Stimulated activated CD4-positive, alpha-beta T cell treated with anti-CD3 and anti-CD28 coated beads, Interleukin-12 subunit alpha, Interleukin-12 subunit beta, amount 100 ng/mL, for 4 hours (primary cell): ENCODE data around the gene PPP3R1.

ENCODE experiments used
- DNase-seq: peaks from one replicate; pipeline ENCODE4 v3.0.0-alpha.2; 2020

The PPP3R1 gene

GRCh38 chr2:68252400-68253218 is at the start of gene PPP3R1:
TSS of gene PPP3R1 (minus strand) at chr2:68252532. CDS start at chr2:68252127, 405 bp downstream.
- peak; percentile 92 for DNase-seq

- no peak for DNase-seq
Measured at GRCh38 chr2:68295516-68295915, 43.2 kb upstream of the PPP3R1 start.

- no peak for DNase-seq
Measured at GRCh38 chr2:68294913-68295312, 42.6 kb upstream of the PPP3R1 start.

- DNase-seq, result no peak
Measured at GRCh38 chr2:68294187-68294586, 41.9 kb upstream of the PPP3R1 start.

- no peak for DNase-seq
Measured at GRCh38 chr2:68293755-68294154, 41.4 kb upstream of the PPP3R1 start.

- no peak for DNase-seq
Measured at GRCh38 chr2:68293024-68293423, 40.7 kb upstream of the PPP3R1 start.

GRCh38 chr2:68292108-68292710 is 39.9 kb upstream of the PPP3R1 start:
- DNase-seq, result no peak

- no peak for DNase-seq
Measured at GRCh38 chr2:68291314-68291713, 39.0 kb upstream of the PPP3R1 start.

- no peak for DNase-seq
Measured at GRCh38 chr2:68290901-68291300, 38.6 kb upstream of the PPP3R1 start.

GRCh38 chr2:68287580-68288441 is 35.5 kb upstream of the PPP3R1 start:
- no peak for DNase-seq

- DNase-seq, result no peak
Measured at GRCh38 chr2:68284896-68285295, 32.6 kb upstream of the PPP3R1 start.

- DNase-seq, result no peak
Measured at GRCh38 chr2:68283419-68283812, 31.1 kb upstream of the PPP3R1 start.

GRCh38 chr2:68282811-68283418 is 30.6 kb upstream of the PPP3R1 start:
- DNase-seq, result no peak

- DNase-seq, result no peak
Measured at GRCh38 chr2:68280796-68281195, 28.5 kb upstream of the PPP3R1 start.

- DNase-seq, result no peak
Measured at GRCh38 chr2:68280348-68280747, 28.0 kb upstream of the PPP3R1 start.

- DNase-seq, result no peak
Measured at GRCh38 chr2:68279691-68280090, 27.4 kb upstream of the PPP3R1 start.

GRCh38 chr2:68278169-68278568 is 25.8 kb upstream of the PPP3R1 start:
- DNase-seq, result no peak

- DNase-seq, result no peak
Measured at GRCh38 chr2:68274022-68274421, 21.7 kb upstream of the PPP3R1 start.

GRCh38 chr2:68272246-68272994 is 20.1 kb upstream of the PPP3R1 start:
- DNase-seq, result no peak

- DNase-seq, result no peak
Measured at GRCh38 chr2:68266655-68267054, 14.3 kb upstream of the PPP3R1 start.

GRCh38 chr2:68263632-68264031 is 11.3 kb upstream of the PPP3R1 start:
- DNase-seq, result no peak

- DNase-seq, result no peak
Measured at GRCh38 chr2:68258851-68259250, 6.5 kb upstream of the PPP3R1 start.

GRCh38 chr2:68256093-68256450 is 3.7 kb upstream of the PPP3R1 start:
- DNase-seq, result no peak
